Glutamatergic neuron (in vitro differentiated cells): ENCODE measurements around the gene ACTL10. TPM values are rescaled to one million over a fixed set of nuclear protein-coding genes. Genes with fewer than 3 reads are reported as not detected.

Experiments
- DNase-seq: peaks from one replicate; pipeline ENCODE4 v3.0.0; 2022
- H3K27ac Mint-ChIP-seq: one replicate; pipeline ENCODE4 v1.8.0; 2020; ENCODE audit warnings: mild to moderate bottlenecking, mixed read lengths, inconsistent platforms; ENCODE audit not compliant: unreplicated experiment
- H3K27me3 Mint-ChIP-seq: one replicate; pipeline ENCODE4 v1.8.0; 2020; ENCODE audit warnings: mild to moderate bottlenecking, moderate library complexity, mixed read lengths, inconsistent platforms; ENCODE audit not compliant: unreplicated experiment
- H3K36me3 Mint-ChIP-seq: one replicate; pipeline ENCODE4 v1.8.0; 2020; ENCODE audit warnings: mild to moderate bottlenecking, mixed read lengths, inconsistent platforms; ENCODE audit not compliant: unreplicated experiment
- H3K4me1 Mint-ChIP-seq: one replicate; pipeline ENCODE4 v1.8.0; 2020; ENCODE audit warnings: mild to moderate bottlenecking, low read depth, mixed read lengths, inconsistent platforms; ENCODE audit not compliant: unreplicated experiment
- H3K4me3 Mint-ChIP-seq: one replicate; pipeline ENCODE4 v1.8.0; 2020; ENCODE audit warnings: mild to moderate bottlenecking, mixed read lengths, inconsistent platforms; ENCODE audit not compliant: unreplicated experiment
- H3K9me3 Mint-ChIP-seq: one replicate; pipeline ENCODE4 v1.8.0; 2020; ENCODE audit warnings: mild to moderate bottlenecking, moderate library complexity, mixed read lengths, inconsistent platforms; ENCODE audit not compliant: unreplicated experiment
- total RNA-seq: library from RNA; stranded (reverse); fragmentation: NEBNext Ultra II Directional; extraction: Animal tissue kit (Norgen Biotek cat#: 25700); gene quantifications from one replicate; pipeline ENCODE4 v1.2.1, GENCODE V29; 2021; ENCODE audit not compliant: unreplicated experiment
- TF ChIP-seq, protein P1 (sequence below): fragments of 200-600 bp; sonication (generic); IDR thresholded peaks from one replicate; pipeline ENCODE4 v1.5.0; 2021; ENCODE audit not compliant: partially characterized antibody, unreplicated experiment

The ACTL10 gene
- total RNA-seq, 1 donor from 2014 or later: 1.0 TPM

GRCh38 chr20:33670715-33671499 is 4.2 kb downstream of the ACTL10 start:
- Mint-ChIP-seq H3K9me3 (peaks cover 14% of the 10 kb centered on the region), H3K4me1 (peaks cover 35% of the 10 kb centered on the region), H3K4me3 (peak overlapping the region; percentile 69), H3K27ac (peak overlapping the region; percentile 64), H3K27me3 (peaks cover 13% of the 10 kb centered on the region), H3K36me3 (no peaks in the 10 kb centered on the region)
- DNase-seq: no peak
- TF ChIP-seq, protein P1, sequence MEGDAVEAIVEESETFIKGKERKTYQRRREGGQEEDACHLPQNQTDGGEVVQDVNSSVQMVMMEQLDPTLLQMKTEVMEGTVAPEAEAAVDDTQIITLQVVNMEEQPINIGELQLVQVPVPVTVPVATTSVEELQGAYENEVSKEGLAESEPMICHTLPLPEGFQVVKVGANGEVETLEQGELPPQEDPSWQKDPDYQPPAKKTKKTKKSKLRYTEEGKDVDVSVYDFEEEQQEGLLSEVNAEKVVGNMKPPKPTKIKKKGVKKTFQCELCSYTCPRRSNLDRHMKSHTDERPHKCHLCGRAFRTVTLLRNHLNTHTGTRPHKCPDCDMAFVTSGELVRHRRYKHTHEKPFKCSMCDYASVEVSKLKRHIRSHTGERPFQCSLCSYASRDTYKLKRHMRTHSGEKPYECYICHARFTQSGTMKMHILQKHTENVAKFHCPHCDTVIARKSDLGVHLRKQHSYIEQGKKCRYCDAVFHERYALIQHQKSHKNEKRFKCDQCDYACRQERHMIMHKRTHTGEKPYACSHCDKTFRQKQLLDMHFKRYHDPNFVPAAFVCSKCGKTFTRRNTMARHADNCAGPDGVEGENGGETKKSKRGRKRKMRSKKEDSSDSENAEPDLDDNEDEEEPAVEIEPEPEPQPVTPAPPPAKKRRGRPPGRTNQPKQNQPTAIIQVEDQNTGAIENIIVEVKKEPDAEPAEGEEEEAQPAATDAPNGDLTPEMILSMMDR: no peak

DNA sequence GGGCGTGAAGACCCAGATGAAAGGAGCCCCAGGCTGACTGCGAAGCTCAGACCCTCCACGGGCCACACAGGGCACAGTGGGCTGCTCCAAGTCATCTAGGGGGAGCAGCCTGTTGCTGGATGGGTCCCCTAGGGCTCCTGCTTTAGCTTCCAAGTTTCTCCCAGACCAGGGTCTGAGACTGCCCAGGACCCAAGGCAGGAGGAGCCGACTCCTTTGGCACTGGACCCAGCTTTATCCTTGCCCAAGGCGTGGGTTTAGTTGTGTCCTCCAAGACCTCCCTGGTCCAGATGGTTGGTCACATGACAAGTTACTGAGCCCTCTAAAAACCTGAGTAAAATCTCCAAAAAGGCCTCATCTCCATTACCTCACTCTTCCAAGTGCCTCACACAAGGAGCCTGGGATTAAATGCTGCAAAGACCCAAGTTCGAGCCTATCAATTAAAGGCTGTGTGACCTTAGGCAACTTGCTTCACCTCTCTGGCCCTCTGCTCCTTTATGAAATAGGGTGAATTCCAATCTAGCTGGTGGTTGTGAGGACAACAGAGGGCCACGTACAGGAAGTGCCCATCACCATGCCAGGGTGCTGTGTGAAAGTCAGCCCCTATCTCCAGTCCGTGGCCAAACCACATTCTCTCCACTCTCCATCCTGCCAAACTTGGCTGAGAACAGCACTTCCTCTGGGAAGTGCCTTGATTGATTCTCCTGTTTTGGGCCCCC is 5.0 kb downstream of the ACTL10 start:
- Mint-ChIP-seq H3K4me1 (peaks cover 37% of the 10 kb centered on the region), H3K27ac (peak overlapping the region; percentile 86), H3K9me3 (peaks cover 12% of the 10 kb centered on the region), H3K27me3 (peaks cover 9% of the 10 kb centered on the region), H3K4me3 (peak overlapping the region; percentile 92), H3K36me3 (no peaks in the 10 kb centered on the region)
- TF ChIP-seq, protein P1: no peak
- no peak for DNase-seq

GRCh38 chr20:33672426-33673113 is 5.8 kb downstream of the ACTL10 start:
- peak overlapping the region; percentile 92 for H3K4me3 Mint-ChIP-seq
- H3K9me3 Mint-ChIP-seq: peaks cover 11% of the 10 kb centered on the region
- peak overlapping the region; percentile 86 for H3K27ac Mint-ChIP-seq
- H3K4me1 Mint-ChIP-seq: peaks cover 37% of the 10 kb centered on the region
- no peaks in the 10 kb centered on the region for H3K36me3 Mint-ChIP-seq
- DNase-seq: peak; percentile 50
- H3K27me3 Mint-ChIP-seq: peaks cover 11% of the 10 kb centered on the region
- TF ChIP-seq, protein P1: no peak

- Mint-ChIP-seq H3K27ac (peak overlapping the region; percentile 86), H3K36me3 (no peaks in the 10 kb centered on the region), H3K27me3 (peaks cover 11% of the 10 kb centered on the region), H3K4me1 (peaks cover 39% of the 10 kb centered on the region), H3K9me3 (peaks cover 11% of the 10 kb centered on the region), H3K4me3 (peak overlapping the region; percentile 92)
- no peak for DNase-seq
- TF ChIP-seq, protein P1: no peak
These were observed 6.3 kb downstream of the ACTL10 start for GRCh38 chr20:33673114-33673409.
